SK-N-MC (cell line): ENCODE measurements around the gene RACGAP1.

ENCODE experiments used
- DNase-seq: peaks from one replicate; pipeline ENCODE4 v3.0.0-alpha.2; 2011; ENCODE audit warnings: low read depth, low spot score
- H3K27ac ChIP-seq: fragments of 200-600 bp; sonication (generic); 2 replicates; pipeline ENCODE4 v1.5.1; 2016; ENCODE audit warnings: mixed run types
- H3K36me3 ChIP-seq: fragments of 200-600 bp; sonication (generic); 2 replicates; pipeline ENCODE4 v1.6.1; 2017; ENCODE audit warnings: antibody characterized with exemption, low read length, mixed read lengths; ENCODE audit not compliant: insufficient read depth
- H3K4me3 ChIP-seq: fragments of 200-600 bp; sonication (generic); 2 replicates; pipeline ENCODE4 v1.5.1; 2016
- H3K9ac ChIP-seq: fragments of 200-600 bp; sonication (generic); 2 replicates; pipeline ENCODE4 v1.8.0; 2017; ENCODE audit warnings: mixed run types, mixed read lengths; ENCODE audit not compliant: insufficient read length
- H3K9me3 ChIP-seq: fragments of 200-600 bp; sonication (generic); 2 replicates; pipeline ENCODE4 v1.6.1; 2017; ENCODE audit warnings: low read depth, mild to moderate bottlenecking, antibody characterized with exemption, low read length, moderate library complexity, mixed read lengths
- EZH2 ChIP-seq: fragments of 200-600 bp; sonication (generic); IDR thresholded peaks from one replicate; pipeline ENCODE4 v1.6.1; 2017; ENCODE audit warnings: antibody characterized with exemption
- FOXP2 ChIP-seq: optimal IDR thresholded peaks from 2 replicates; pipeline ENCODE3; 2011; ENCODE audit warnings: mild to moderate bottlenecking, moderate library complexity; ENCODE audit not compliant: insufficient read depth; ENCODE audit errors: extremely low read length, control extremely low read depth
- POLR2AphosphoS5 ChIP-seq: IDR thresholded peaks from 2 replicates; pipeline ENCODE4 v1.6.1; 2012; ENCODE audit warnings: mild to moderate bottlenecking, low read depth, low read length, borderline replicate concordance

Gene RACGAP1

GRCh38 chr12:50050410-50051098 is 25.3 kb upstream of the RACGAP1 start:
- TF ChIP-seq FOXP2 = no peak
- TF ChIP-seq POLR2AphosphoS5 = no peak
- TF ChIP-seq EZH2 = no peak
- H3K9ac ChIP-seq = no peak overlapping the region
- no peak for DNase-seq
- H3K36me3 ChIP-seq = no peaks in the 10 kb centered on the region
- H3K4me3 ChIP-seq = no peak overlapping the region
- no peaks in the 10 kb centered on the region for H3K9me3 ChIP-seq
- H3K27ac ChIP-seq = no peak overlapping the region

GRCh38 chr12:50050119-50050385 is 24.8 kb upstream of the RACGAP1 start:
- no peak for DNase-seq
- no peaks in the 10 kb centered on the region for H3K36me3 ChIP-seq
- H3K27ac ChIP-seq = no peak overlapping the region
- H3K4me3 ChIP-seq = no peak overlapping the region
- TF ChIP-seq POLR2AphosphoS5 (no peak), FOXP2 (no peak), EZH2 (no peak)
- H3K9me3 ChIP-seq = no peaks in the 10 kb centered on the region
- no peak overlapping the region for H3K9ac ChIP-seq

GRCh38 chr12:50049254-50050118 is 24.2 kb upstream of the RACGAP1 start:
- H3K9ac ChIP-seq = no peak overlapping the region
- no peak overlapping the region for H3K27ac ChIP-seq
- H3K9me3 ChIP-seq = no peaks in the 10 kb centered on the region
- no peaks in the 10 kb centered on the region for H3K36me3 ChIP-seq
- no peak for TF ChIP-seq POLR2AphosphoS5
- no peak for TF ChIP-seq FOXP2
- TF ChIP-seq EZH2 = no peak
- no peak overlapping the region for H3K4me3 ChIP-seq
- DNase-seq = no peak

- Histone ChIP-seq H3K36me3 (no peaks in the 10 kb centered on the region), H3K9ac (no peak overlapping the region), H3K9me3 (no peaks in the 10 kb centered on the region), H3K4me3 (no peak overlapping the region), H3K27ac (no peak overlapping the region)
- DNase-seq = no peak
- no peak for TF ChIP-seq FOXP2
- TF ChIP-seq EZH2 = no peak
- TF ChIP-seq POLR2AphosphoS5 = no peak
These were observed 22.5 kb upstream of the RACGAP1 start for GRCh38 chr12:50047693-50048250.

GRCh38 chr12:50043854-50044253 is 18.6 kb upstream of the RACGAP1 start:
- Histone ChIP-seq H3K9me3 (no peaks in the 10 kb centered on the region), H3K9ac (no peak overlapping the region), H3K27ac (no peak overlapping the region), H3K4me3 (no peak overlapping the region), H3K36me3 (no peaks in the 10 kb centered on the region)
- no peak for TF ChIP-seq POLR2AphosphoS5
- TF ChIP-seq EZH2 = no peak
- TF ChIP-seq FOXP2 = no peak
- no peak for DNase-seq

- Histone ChIP-seq H3K4me3 (no peak overlapping the region), H3K9ac (no peak overlapping the region), H3K9me3 (no peaks in the 10 kb centered on the region), H3K36me3 (no peaks in the 10 kb centered on the region), H3K27ac (no peak overlapping the region)
- TF ChIP-seq EZH2 (no peak), POLR2AphosphoS5 (no peak), FOXP2 (no peak)
- DNase-seq = no peak
These were observed 18.0 kb upstream of the RACGAP1 start for GRCh38 chr12:50043308-50043707.

GRCh38 chr12:50042693-50043092 is 17.4 kb upstream of the RACGAP1 start:
- Histone ChIP-seq H3K4me3 (no peak overlapping the region), H3K9me3 (no peaks in the 10 kb centered on the region), H3K9ac (no peak overlapping the region), H3K27ac (no peak overlapping the region), H3K36me3 (no peaks in the 10 kb centered on the region)
- DNase-seq = no peak
- TF ChIP-seq EZH2 (no peak), POLR2AphosphoS5 (no peak), FOXP2 (no peak)

GRCh38 chr12:50041962-50042361 is 16.7 kb upstream of the RACGAP1 start:
- no peaks in the 10 kb centered on the region for H3K9me3 ChIP-seq
- H3K36me3 ChIP-seq = no peaks in the 10 kb centered on the region
- H3K27ac ChIP-seq = no peak overlapping the region
- no peak overlapping the region for H3K9ac ChIP-seq
- DNase-seq = no peak
- H3K4me3 ChIP-seq = no peak overlapping the region
- TF ChIP-seq FOXP2 = no peak
- TF ChIP-seq EZH2 = no peak
- no peak for TF ChIP-seq POLR2AphosphoS5
